PC-3 (cell line): ENCODE results near the gene SLC6A4. TPM values are rescaled to one million over a fixed set of nuclear protein-coding genes. Genes with fewer than 3 reads are reported as not detected.

Source experiments
- ATAC-seq: fragments of 200-7000 bp; cut with Tn5 transposase; 2 replicates; pipeline ENCODE4 v1.9.1; 2020; ENCODE audit warnings: mild to moderate bottlenecking, moderate library complexity
- BruUV-seq: library from RNA; stranded (reverse); fragments of 400-500 nt; replicated peaks from 2 replicates; lab custom pipeline; 2021; lab: Mats Ljungman, UMichigan
- CTCF ChIA-PET: fragments of 300-600 bp; sonication (Branson Sonifier 250); formaldehyde crosslinking; loops from one replicate; lab custom pipeline; 2022; ENCODE audit warnings: antibody characterized with exemption; lab: Charles Lee
- POLR2A ChIA-PET: fragments of 300-600 bp; sonication (Branson Sonifier 250); formaldehyde crosslinking; loops from one replicate; lab custom pipeline; 2022; ENCODE audit warnings: antibody characterized with exemption; ENCODE audit not compliant: unreplicated experiment; lab: Charles Lee
- DNase-seq: peaks from one replicate; pipeline ENCODE4 v3.0.0-alpha.2; 2015
- H2AFZ ChIP-seq: fragments of 300-600 bp; sonication (generic); 2 replicates; pipeline ENCODE4 v1.6.0; 2016; ENCODE audit warnings: antibody characterized with exemption, low read length
- H3F3A ChIP-seq: fragments of 300-600 bp; sonication (generic); one replicate; pipeline ENCODE4 v1.6.0; 2017; ENCODE audit warnings: antibody characterized with exemption, low read length, control low read depth, mild to moderate bottlenecking; ENCODE audit not compliant: unreplicated experiment
- H3K27ac ChIP-seq: fragments of 300-600 bp; sonication (generic); 2 replicates; pipeline ENCODE4 v1.5.1; 2016; ENCODE audit warnings: mild to moderate bottlenecking, low read length
- H3K27me3 ChIP-seq: fragments of 300-600 bp; sonication (generic); 2 replicates; pipeline ENCODE4 v1.6.1; 2016; ENCODE audit warnings: low read length, mixed read lengths
- H3K36me3 ChIP-seq: fragments of 300-600 bp; sonication (generic); 2 replicates; pipeline ENCODE4 v1.6.1; 2016; ENCODE audit warnings: low read depth, mixed run types, low read length, mixed read lengths
- H3K4me1 ChIP-seq: fragments of 300-600 bp; sonication (generic); 2 replicates; pipeline ENCODE4 v1.5.1; 2016; ENCODE audit warnings: low read length; ENCODE audit not compliant: insufficient read depth
- H3K4me2 ChIP-seq: fragments of 300-600 bp; sonication (generic); 2 replicates; pipeline ENCODE4 v1.6.0; 2016; ENCODE audit warnings: low read length
- H3K4me3 ChIP-seq: fragments of 300-600 bp; sonication (generic); 2 replicates; pipeline ENCODE4 v1.5.1; 2016; ENCODE audit warnings: mild to moderate bottlenecking, low read length, mixed read lengths
- H3K79me2 ChIP-seq: fragments of 300-600 bp; sonication (generic); 2 replicates; pipeline ENCODE4 v1.6.1; 2017; ENCODE audit warnings: low read length, mixed read lengths
- H3K9ac ChIP-seq: fragments of 300-600 bp; sonication (generic); 2 replicates; pipeline ENCODE4 v1.6.0; 2016; ENCODE audit warnings: mild to moderate bottlenecking, low read length
- H3K9me2 ChIP-seq: fragments of 300-600 bp; sonication (generic); replicated peaks from 2 replicates; pipeline ENCODE4 v1.6.1; 2016; ENCODE audit warnings: mixed run types, low read length, mixed read lengths
- H3K9me3 ChIP-seq: fragments of 300-600 bp; sonication (generic); 2 replicates; pipeline ENCODE4 v1.6.1; 2016; ENCODE audit warnings: low read length, mixed read lengths
- H4K20me1 ChIP-seq: fragments of 300-600 bp; sonication (generic); 2 replicates; pipeline ENCODE4 v1.6.1; 2016; ENCODE audit warnings: low read length, mixed read lengths
- EZH2 ChIP-seq: fragments of 300-600 bp; sonication (generic); IDR thresholded peaks from one replicate; pipeline ENCODE4 v1.6.1; 2017; ENCODE audit warnings: antibody characterized with exemption, mild to moderate bottlenecking, low read length; ENCODE audit not compliant: unreplicated experiment
- EZH2phosphoT487 ChIP-seq: fragments of 300-600 bp; sonication (generic); IDR thresholded peaks from 2 replicates; pipeline ENCODE4 v1.6.1; 2018; ENCODE audit warnings: mild to moderate bottlenecking, antibody characterized with exemption, low read length, borderline replicate concordance
- intact Hi-C: fragments of 100-400 bp; cut with micrococcal nuclease; formaldehyde crosslinking; loops from 2 replicates; pipeline ENCODE4 v1.9.0; 2023
- total RNA-seq: library from RNA; depleted of rRNA; stranded (reverse); fragments of >200 nt; gene quantifications from 2 replicates; pipeline ENCODE4 v1.2.3, GENCODE V29; 2014
- TF ChIP-seq, protein P1 (sequence below): fragments of 300-600 bp; sonication (generic); conservative IDR thresholded peaks from 2 replicates; pipeline ENCODE4 v1.5.1; 2017; ENCODE audit warnings: antibody characterized with exemption, low read depth, mild to moderate bottlenecking, low read length

The SLC6A4 gene
- total RNA-seq, 1 experiment from 2014 or later: not detected

DNA sequence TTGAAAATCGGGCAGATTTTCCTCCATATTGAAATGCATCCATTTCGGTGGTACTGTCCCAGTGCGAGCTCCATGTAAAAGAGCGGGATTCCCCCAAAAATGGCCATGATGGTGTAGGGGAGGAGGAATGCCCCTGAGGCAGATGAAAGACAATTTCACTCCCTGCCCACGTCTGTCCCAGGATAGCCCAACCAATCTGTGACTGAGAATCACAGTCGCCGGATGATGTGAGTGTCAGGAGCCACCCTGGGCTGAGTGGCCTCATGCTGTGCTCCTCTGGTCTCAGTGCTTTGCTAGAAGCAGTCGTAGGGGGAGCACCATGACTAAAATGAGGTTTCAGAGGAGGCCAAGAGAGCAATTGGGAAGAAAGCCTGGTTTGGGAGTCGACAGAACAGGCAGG is 16.7 kb downstream of the SLC6A4 start:
- no peak overlapping the region for H3K9ac ChIP-seq
- no peaks in the 10 kb centered on the region for H3K27me3 ChIP-seq
- TF ChIP-seq, protein P1, sequence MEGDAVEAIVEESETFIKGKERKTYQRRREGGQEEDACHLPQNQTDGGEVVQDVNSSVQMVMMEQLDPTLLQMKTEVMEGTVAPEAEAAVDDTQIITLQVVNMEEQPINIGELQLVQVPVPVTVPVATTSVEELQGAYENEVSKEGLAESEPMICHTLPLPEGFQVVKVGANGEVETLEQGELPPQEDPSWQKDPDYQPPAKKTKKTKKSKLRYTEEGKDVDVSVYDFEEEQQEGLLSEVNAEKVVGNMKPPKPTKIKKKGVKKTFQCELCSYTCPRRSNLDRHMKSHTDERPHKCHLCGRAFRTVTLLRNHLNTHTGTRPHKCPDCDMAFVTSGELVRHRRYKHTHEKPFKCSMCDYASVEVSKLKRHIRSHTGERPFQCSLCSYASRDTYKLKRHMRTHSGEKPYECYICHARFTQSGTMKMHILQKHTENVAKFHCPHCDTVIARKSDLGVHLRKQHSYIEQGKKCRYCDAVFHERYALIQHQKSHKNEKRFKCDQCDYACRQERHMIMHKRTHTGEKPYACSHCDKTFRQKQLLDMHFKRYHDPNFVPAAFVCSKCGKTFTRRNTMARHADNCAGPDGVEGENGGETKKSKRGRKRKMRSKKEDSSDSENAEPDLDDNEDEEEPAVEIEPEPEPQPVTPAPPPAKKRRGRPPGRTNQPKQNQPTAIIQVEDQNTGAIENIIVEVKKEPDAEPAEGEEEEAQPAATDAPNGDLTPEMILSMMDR: no peak
- no peak for TF ChIP-seq EZH2
- TF ChIP-seq EZH2phosphoT487: no peak
- H3K4me2 ChIP-seq: no peak overlapping the region
- no peak overlapping the region for H3K4me3 ChIP-seq
- ATAC-seq: no peak
- H3K36me3 ChIP-seq: no peaks in the 10 kb centered on the region
- DNase-seq: no peak
- no TSS peak for BruUV-seq
- H3K4me1 ChIP-seq: no peaks in the 10 kb centered on the region
- POLR2A ChIA-PET: no interaction called here
- H3K79me2 ChIP-seq: no peaks in the 10 kb centered on the region
- CTCF ChIA-PET: no interaction called here
- intact Hi-C loops: no loop called here
- no peaks in the 10 kb centered on the region for H4K20me1 ChIP-seq
- no peak overlapping the region for H3K27ac ChIP-seq
- no peaks in the 10 kb centered on the region for H3K9me2 ChIP-seq
- no peaks in the 10 kb centered on the region for H3F3A ChIP-seq
- no peak overlapping the region for H2AFZ ChIP-seq
- H3K9me3 ChIP-seq: no peaks in the 10 kb centered on the region

DNA sequence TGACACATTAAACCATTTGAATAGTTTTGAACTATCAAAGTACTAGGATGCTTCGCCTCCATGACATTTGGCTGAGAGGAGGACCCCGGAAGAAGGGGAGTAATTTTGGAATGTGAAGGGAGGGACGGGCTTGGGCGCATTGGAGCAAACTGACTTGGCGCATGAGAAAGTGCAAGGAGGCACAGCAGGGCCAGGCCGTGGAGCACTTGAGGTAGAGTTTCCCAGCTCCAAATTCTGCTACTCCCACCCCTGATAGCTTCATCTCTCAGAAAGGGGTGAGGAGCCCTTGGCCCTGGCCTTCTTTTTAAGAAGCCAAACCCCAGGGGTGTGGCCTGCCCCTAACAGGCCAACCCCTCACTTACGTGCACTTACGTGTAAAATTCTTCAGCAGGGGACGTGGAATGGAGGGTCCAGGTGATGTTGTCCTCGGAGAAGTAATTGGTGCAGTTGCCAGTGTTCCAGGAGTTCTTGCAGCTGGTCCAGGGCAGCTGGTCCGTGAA is 17.7 kb downstream of the SLC6A4 start:
- intact Hi-C loops: no loop called here
- no peaks in the 10 kb centered on the region for H3K79me2 ChIP-seq
- no peaks in the 10 kb centered on the region for H4K20me1 ChIP-seq
- TF ChIP-seq, protein P1: no peak
- TF ChIP-seq EZH2phosphoT487 (no peak), EZH2 (no peak)
- CTCF ChIA-PET: no interaction called here
- no TSS peak for BruUV-seq
- no peaks in the 10 kb centered on the region for H3K27me3 ChIP-seq
- H3K4me2 ChIP-seq: no peak overlapping the region
- H3F3A ChIP-seq: no peaks in the 10 kb centered on the region
- ATAC-seq (no peak), DNase-seq (no peak)
- H3K9me3 ChIP-seq: no peaks in the 10 kb centered on the region
- POLR2A ChIA-PET: no interaction called here
- no peak overlapping the region for H2AFZ ChIP-seq
- no peak overlapping the region for H3K9ac ChIP-seq
- no peak overlapping the region for H3K27ac ChIP-seq
- H3K9me2 ChIP-seq: no peaks in the 10 kb centered on the region
- no peaks in the 10 kb centered on the region for H3K36me3 ChIP-seq
- H3K4me3 ChIP-seq: no peak overlapping the region
- H3K4me1 ChIP-seq: no peaks in the 10 kb centered on the region

DNA sequence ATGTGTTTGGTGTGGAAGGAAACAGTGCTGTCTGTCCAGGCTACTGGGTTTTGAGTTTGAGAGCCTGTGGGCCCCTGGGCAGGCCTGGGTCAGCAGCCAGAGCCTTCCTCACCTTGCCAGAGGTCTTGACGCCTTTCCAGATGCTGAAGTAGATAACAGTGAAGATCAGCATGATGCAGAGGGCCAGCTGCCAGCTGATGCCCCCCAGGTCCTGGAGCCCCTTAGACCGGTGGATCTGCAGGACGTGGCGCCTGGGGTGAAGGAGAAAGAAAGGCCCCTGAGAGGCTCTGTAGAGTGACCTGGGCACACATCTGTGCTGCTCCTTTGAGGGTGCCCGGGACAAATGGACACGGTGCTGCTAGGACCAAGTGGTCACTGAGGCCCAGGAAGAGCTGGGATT is 18.4 kb downstream of the SLC6A4 start:
- no peak overlapping the region for H3K4me2 ChIP-seq
- H3K79me2 ChIP-seq: no peaks in the 10 kb centered on the region
- H3K36me3 ChIP-seq: no peaks in the 10 kb centered on the region
- POLR2A ChIA-PET: no interaction called here
- intact Hi-C loops: no loop called here
- H3F3A ChIP-seq: no peaks in the 10 kb centered on the region
- H3K27ac ChIP-seq: no peak overlapping the region
- no peaks in the 10 kb centered on the region for H3K9me2 ChIP-seq
- H3K9me3 ChIP-seq: no peaks in the 10 kb centered on the region
- no peak overlapping the region for H2AFZ ChIP-seq
- H3K4me3 ChIP-seq: no peak overlapping the region
- CTCF ChIA-PET: no interaction called here
- TF ChIP-seq EZH2 (no peak), EZH2phosphoT487 (no peak)
- TF ChIP-seq, protein P1: no peak
- H3K27me3 ChIP-seq: no peaks in the 10 kb centered on the region
- no peak for ATAC-seq
- no peak overlapping the region for H3K9ac ChIP-seq
- no peaks in the 10 kb centered on the region for H3K4me1 ChIP-seq
- no TSS peak for BruUV-seq
- no peaks in the 10 kb centered on the region for H4K20me1 ChIP-seq
- no peak for DNase-seq
